Calu3 (cell line): Measurements from ENCODE around the gene RNF112. TPM values are rescaled to one million over a fixed set of nuclear protein-coding genes. Genes with fewer than 3 reads are reported as not detected.

Experiments used
- BruUV-seq: library from RNA; stranded (reverse); fragments of 400-500 nt; replicated peaks from 2 replicates; lab custom pipeline; 2021; lab: Mats Ljungman, UMichigan
- CTCF ChIA-PET: fragments of 300-600 bp; sonication (Branson Sonifier 250); formaldehyde crosslinking; loops from one replicate; lab custom pipeline; 2022; ENCODE audit warnings: antibody characterized with exemption; lab: Charles Lee
- DNase-seq: peaks from one replicate; pipeline ENCODE4 v3.0.0; 2022
- H3K27ac Mint-ChIP-seq: one replicate; pipeline ENCODE4 v1.8.0; 2022; ENCODE audit warnings: mixed read lengths; ENCODE audit not compliant: unreplicated experiment
- H3K27me3 Mint-ChIP-seq: one replicate; pipeline ENCODE4 v1.8.0; 2022; ENCODE audit warnings: mixed read lengths; ENCODE audit not compliant: unreplicated experiment
- H3K36me3 Mint-ChIP-seq: one replicate; pipeline ENCODE4 v1.8.0; 2022; ENCODE audit warnings: mild to moderate bottlenecking, moderate library complexity, mixed read lengths; ENCODE audit not compliant: insufficient read depth, unreplicated experiment
- H3K4me1 Mint-ChIP-seq: one replicate; pipeline ENCODE4 v1.8.0; 2022; ENCODE audit warnings: mild to moderate bottlenecking, low read depth, mixed read lengths; ENCODE audit not compliant: unreplicated experiment
- H3K4me3 Mint-ChIP-seq: one replicate; pipeline ENCODE4 v1.8.0; 2022; ENCODE audit warnings: mild to moderate bottlenecking, low read depth, moderate library complexity, mixed read lengths; ENCODE audit not compliant: unreplicated experiment
- H3K9me3 Mint-ChIP-seq: one replicate; pipeline ENCODE4 v1.8.0; 2022; ENCODE audit warnings: low read depth, mixed read lengths; ENCODE audit not compliant: unreplicated experiment
- CTCF ChIP-seq: fragments of 200-600 bp; IDR thresholded peaks from one replicate; pipeline ENCODE4 v1.8.0; 2022; ENCODE audit warnings: antibody characterized with exemption; ENCODE audit not compliant: unreplicated experiment
- intact Hi-C: fragments of 100-400 bp; cut with micrococcal nuclease; formaldehyde crosslinking; loops from one replicate; pipeline ENCODE4 v1.10.0; 2022; ENCODE audit not compliant: unreplicated experiment
- total RNA-seq: library from RNA; stranded (reverse); gene quantifications from 2 replicates; pipeline ENCODE4 v1.2.3, GENCODE V29; 2022

Gene RNF112
- total RNA-seq, 1 experiment from 2014 or later: 1.3 TPM

GRCh38 chr17:19413761-19414160 lies 2.7 kb downstream of the RNF112 start:
- Mint-ChIP-seq H3K27ac (no peak overlapping the region), H3K4me1 (no peaks in the 10 kb centered on the region), H3K4me3 (no peak overlapping the region), H3K36me3 (no peaks in the 10 kb centered on the region), H3K27me3 (peaks cover 22% of the 10 kb centered on the region), H3K9me3 (no peaks in the 10 kb centered on the region)
- intact Hi-C loops: no loop called here
- CTCF ChIA-PET: no interaction called here
- no peak for DNase-seq
- no TSS peak for BruUV-seq
- no peak for TF ChIP-seq CTCF

- intact Hi-C loops: no loop called here
- CTCF ChIA-PET: no interaction called here
- Mint-ChIP-seq H3K4me3 (no peak overlapping the region), H3K9me3 (no peaks in the 10 kb centered on the region), H3K4me1 (no peaks in the 10 kb centered on the region), H3K36me3 (no peaks in the 10 kb centered on the region), H3K27me3 (peaks cover 20% of the 10 kb centered on the region), H3K27ac (no peak overlapping the region)
- DNase-seq: no peak
- no TSS peak for BruUV-seq
- TF ChIP-seq CTCF: no peak
Measured at GRCh38 chr17:19414396-19415280, 3.6 kb downstream of the RNF112 start.

DNA sequence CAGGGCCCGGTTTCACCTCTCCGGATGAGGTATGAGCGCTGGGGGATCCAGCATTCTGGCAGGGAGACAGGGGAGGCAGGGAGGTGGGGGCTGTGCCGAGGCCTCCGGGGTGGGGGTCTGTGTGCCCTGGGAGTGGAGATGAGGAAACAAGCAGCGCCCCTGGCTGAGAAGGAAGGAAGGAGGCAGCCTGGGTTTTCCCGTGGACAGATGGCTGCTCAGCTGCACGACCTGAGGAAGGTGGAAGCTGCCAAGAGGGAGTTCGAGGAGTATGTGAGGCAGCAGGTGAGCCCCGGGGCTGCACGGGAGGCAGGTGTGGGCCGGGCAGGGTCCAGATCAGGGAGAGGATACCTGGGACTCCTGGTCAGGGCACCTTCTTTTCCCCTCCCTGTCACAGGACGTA lies 4.3 kb downstream of the RNF112 start:
- DNase-seq: no peak
- H3K4me3 Mint-ChIP-seq: no peak overlapping the region
- H3K36me3 Mint-ChIP-seq: no peaks in the 10 kb centered on the region
- intact Hi-C loops: no loop called here
- BruUV-seq: no TSS peak
- H3K27me3 Mint-ChIP-seq: peaks cover 14% of the 10 kb centered on the region
- no peaks in the 10 kb centered on the region for H3K4me1 Mint-ChIP-seq
- CTCF ChIA-PET: interaction anchor here (0.7 kb wide), 1 partner anchor 26 kb away, joined by 10 read pairs; no protein-coding TSS in a partner anchor
- no peak for TF ChIP-seq CTCF
- H3K27ac Mint-ChIP-seq: no peak overlapping the region
- H3K9me3 Mint-ChIP-seq: no peaks in the 10 kb centered on the region

- no peak for DNase-seq
- Mint-ChIP-seq H3K9me3 (no peaks in the 10 kb centered on the region), H3K4me3 (no peak overlapping the region), H3K27me3 (peaks cover 6% of the 10 kb centered on the region), H3K27ac (no peak overlapping the region), H3K4me1 (no peaks in the 10 kb centered on the region), H3K36me3 (no peaks in the 10 kb centered on the region)
- CTCF ChIA-PET: interaction anchor here (0.7 kb wide), 1 partner anchor 27 kb away, joined by 10 read pairs; no protein-coding TSS in a partner anchor
- no peak for TF ChIP-seq CTCF
- no TSS peak for BruUV-seq
- intact Hi-C loops: no loop called here
Measured at GRCh38 chr17:19415806-19416775, 5.1 kb downstream of the RNF112 start.
